Uterus (tissue), 4 donors: ENCODE measurements around the gene MNS1. TPM values are rescaled to one million over a fixed set of nuclear protein-coding genes. Genes with fewer than 3 reads are reported as not detected.

Experiments used
- DNase-seq, 2 donors: peaks; one replicate each; pipeline ENCODE4 v3.0.0-alpha.2; 2019 to 2020
- H3K27ac ChIP-seq, 2 donors: fragments of 200-600 bp; sonication (generic); 1 replicate in 1 of 2; 2 replicates in 1 of 2; pipeline ENCODE4 v1.5.1; 2016 to 2018
- H3K27me3 ChIP-seq, 2 donors: fragments of 200-600 bp; sonication (generic); one replicate each; pipeline ENCODE4 v1.5.1; 2018 to 2019; ENCODE audit warnings: control low read depth in 1 of 2
- H3K36me3 ChIP-seq, 2 donors: fragments of 200-600 bp; sonication (generic); one replicate each; pipeline ENCODE4 v1.5.1; 2019; ENCODE audit warnings: control low read depth in 1 of 2
- H3K4me1 ChIP-seq, 2 donors: fragments of 200-600 bp; sonication (generic); one replicate each; pipeline ENCODE4 v1.5.1; 2018 to 2019; ENCODE audit warnings: control low read depth in 1 of 2
- H3K4me3 ChIP-seq, 2 donors: fragments of 200-600 bp; sonication (generic); 1 replicate in 1 of 2; 2 replicates in 1 of 2; pipeline ENCODE4 v1.5.1; 2018 to 2019; ENCODE audit warnings: mild to moderate bottlenecking in 1 of 2
- H3K9me3 ChIP-seq, 2 donors: fragments of 200-600 bp; sonication (generic); one replicate each; pipeline ENCODE4 v1.5.1; 2019; ENCODE audit warnings: control low read depth in 1 of 2
- POLR2A ChIP-seq, 2 donors: fragments of 450-650 bp; IDR thresholded peaks; one replicate each; pipeline ENCODE4 v1.6.1; 2016; ENCODE audit warnings: antibody characterized with exemption in 2 of 2, mild to moderate bottlenecking in 1 of 2, moderate library complexity in 1 of 2
- intact Hi-C: fragments of 100-400 bp; cut with DNase I; formaldehyde crosslinking; loops from one replicate; pipeline ENCODE4 v1.15.1; 2023; ENCODE audit warnings: low total_unique reads
- total RNA-seq, 4 donors: library from RNA; depleted of rRNA in 3 of 4; stranded (reverse); fragments of >200 nt in 3 of 4; gene quantifications; one replicate each; pipeline versions ENCODE4 v1.1.0 to v1.2.4, GENCODE V29; 2014 to 2023
- TF ChIP-seq, protein P1 (sequence below), 4 experiments: fragments of 200-600 bp in 2 of 4; fragments of 450-650 bp in 2 of 4; sonication (generic) in 2 of 4; IDR thresholded peaks; one replicate each; pipeline ENCODE4 v1.5.1; 2016 to 2019; ENCODE audit warnings: antibody characterized with exemption in 4 of 4, mild to moderate bottlenecking in 2 of 4, moderate library complexity in 1 of 4
- donor health status: DM: yes; HTN: yes; CAD: no.

MNS1 gene
- 1 to 10 TPM in 3 of 4 donors, not detected in 1; 2.3 to 6.7 (median 4.6) TPM for total RNA-seq

- intact Hi-C loops, result no loop called here
- H3K36me3 ChIP-seq, result no peaks in the 10 kb centered on the region
- peak within 1 kb of the TSS; percentile 62 to 72 for H3K4me3 ChIP-seq
- DNase-seq, result peak; percentile 92
- H3K4me1 ChIP-seq, result no peaks in the 10 kb centered on the region
- H3K27me3 ChIP-seq, result no peaks in the 10 kb centered on the region
- TF ChIP-seq, protein P1, sequence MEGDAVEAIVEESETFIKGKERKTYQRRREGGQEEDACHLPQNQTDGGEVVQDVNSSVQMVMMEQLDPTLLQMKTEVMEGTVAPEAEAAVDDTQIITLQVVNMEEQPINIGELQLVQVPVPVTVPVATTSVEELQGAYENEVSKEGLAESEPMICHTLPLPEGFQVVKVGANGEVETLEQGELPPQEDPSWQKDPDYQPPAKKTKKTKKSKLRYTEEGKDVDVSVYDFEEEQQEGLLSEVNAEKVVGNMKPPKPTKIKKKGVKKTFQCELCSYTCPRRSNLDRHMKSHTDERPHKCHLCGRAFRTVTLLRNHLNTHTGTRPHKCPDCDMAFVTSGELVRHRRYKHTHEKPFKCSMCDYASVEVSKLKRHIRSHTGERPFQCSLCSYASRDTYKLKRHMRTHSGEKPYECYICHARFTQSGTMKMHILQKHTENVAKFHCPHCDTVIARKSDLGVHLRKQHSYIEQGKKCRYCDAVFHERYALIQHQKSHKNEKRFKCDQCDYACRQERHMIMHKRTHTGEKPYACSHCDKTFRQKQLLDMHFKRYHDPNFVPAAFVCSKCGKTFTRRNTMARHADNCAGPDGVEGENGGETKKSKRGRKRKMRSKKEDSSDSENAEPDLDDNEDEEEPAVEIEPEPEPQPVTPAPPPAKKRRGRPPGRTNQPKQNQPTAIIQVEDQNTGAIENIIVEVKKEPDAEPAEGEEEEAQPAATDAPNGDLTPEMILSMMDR (IDR thresholded peaks at IDR 0.05), result no peak
- TF ChIP-seq POLR2A (IDR thresholded peaks at IDR 0.05), result no peak
- peak within 1 kb of the TSS; percentile 46 to 50 for H3K27ac ChIP-seq
- no peaks in the 10 kb centered on the region for H3K9me3 ChIP-seq
Measured at GRCh38 chr15:56464893-56465520, at the start of gene MNS1. Gene MNS1 (minus strand): TSS chr15:56465137. CDS start chr15:56464972, 165 bp downstream.

DNA sequence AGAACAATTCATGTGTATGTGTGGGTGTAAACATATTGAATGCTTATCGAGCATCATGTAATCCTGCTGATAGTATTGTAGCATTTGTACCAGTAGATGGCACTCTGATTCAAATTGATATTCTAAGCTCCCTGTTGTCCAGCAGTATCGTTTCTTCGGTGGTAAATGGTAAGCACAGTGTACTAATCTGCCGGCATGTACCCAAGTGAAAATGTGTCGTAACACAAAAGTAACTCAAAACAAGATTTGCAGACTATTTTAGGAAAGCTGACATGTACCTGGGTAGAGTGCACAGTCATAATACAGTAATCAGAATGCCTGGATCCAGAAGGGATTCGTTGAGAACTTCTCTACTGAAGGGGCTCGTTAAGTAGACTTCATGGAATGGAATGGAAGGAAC, 31.7 kb upstream of the MNS1 start:
- Histone ChIP-seq H3K27ac (no peak overlapping the region), H3K4me3 (no peak overlapping the region), H3K36me3 (no peaks in the 10 kb centered on the region), H3K9me3 (no peaks in the 10 kb centered on the region), H3K4me1 (no peaks in the 10 kb centered on the region), H3K27me3 (no peaks in the 10 kb centered on the region)
- DNase-seq, result peak in 1 of 2 donors; percentile 22
- intact Hi-C loops, result loop anchor here (10.0 kb wide), 2 partner anchors 378 to 1028 kb away; no protein-coding TSS in a partner anchor
- no peak for TF ChIP-seq POLR2A (IDR thresholded peaks at IDR 0.05)
- TF ChIP-seq, protein P1 (IDR thresholded peaks at IDR 0.05), result peak; percentile 67 to 80 (median 74)

GRCh38 chr15:56495533-56495932, 30.6 kb upstream of the MNS1 start:
- intact Hi-C loops, result loop anchor here (10.0 kb wide), 2 partner anchors 379 to 1029 kb away; no protein-coding TSS in a partner anchor
- DNase-seq, result no peak
- no peak overlapping the region for H3K4me3 ChIP-seq
- no peak overlapping the region for H3K27ac ChIP-seq
- H3K9me3 ChIP-seq, result no peaks in the 10 kb centered on the region
- no peaks in the 10 kb centered on the region for H3K4me1 ChIP-seq
- no peaks in the 10 kb centered on the region for H3K27me3 ChIP-seq
- no peaks in the 10 kb centered on the region for H3K36me3 ChIP-seq
- no peak for TF ChIP-seq POLR2A (IDR thresholded peaks at IDR 0.05)
- TF ChIP-seq, protein P1 (IDR thresholded peaks at IDR 0.05), result no peak

DNA sequence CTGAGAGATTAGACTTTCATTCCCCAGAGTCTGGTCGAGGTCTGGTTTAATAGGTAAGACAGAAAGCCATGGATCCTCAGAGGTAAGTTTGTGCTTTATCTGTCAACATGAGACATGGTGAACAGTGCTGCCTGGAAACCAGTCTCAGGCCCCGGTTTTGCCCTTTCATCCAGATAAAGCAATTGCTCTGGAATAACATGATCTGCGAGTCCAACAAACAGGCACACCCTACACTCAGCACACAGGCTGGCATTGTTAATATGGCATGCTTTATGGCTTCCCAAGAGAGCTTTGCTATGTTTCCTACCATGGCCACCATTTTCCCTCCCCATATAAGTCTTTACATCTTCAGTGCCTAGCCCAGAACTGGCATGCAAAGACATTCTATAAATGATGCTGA, 30.1 kb upstream of the MNS1 start:
- DNase-seq, result no peak
- H3K4me3 ChIP-seq, result no peak overlapping the region
- TF ChIP-seq POLR2A (IDR thresholded peaks at IDR 0.05), result no peak
- TF ChIP-seq, protein P1 (IDR thresholded peaks at IDR 0.05), result no peak
- H3K9me3 ChIP-seq, result no peaks in the 10 kb centered on the region
- no peaks in the 10 kb centered on the region for H3K36me3 ChIP-seq
- H3K27ac ChIP-seq, result no peak overlapping the region
- no peaks in the 10 kb centered on the region for H3K4me1 ChIP-seq
- intact Hi-C loops, result loop anchor here (10.0 kb wide), 2 partner anchors 380 to 1030 kb away; no protein-coding TSS in a partner anchor
- no peaks in the 10 kb centered on the region for H3K27me3 ChIP-seq

DNA sequence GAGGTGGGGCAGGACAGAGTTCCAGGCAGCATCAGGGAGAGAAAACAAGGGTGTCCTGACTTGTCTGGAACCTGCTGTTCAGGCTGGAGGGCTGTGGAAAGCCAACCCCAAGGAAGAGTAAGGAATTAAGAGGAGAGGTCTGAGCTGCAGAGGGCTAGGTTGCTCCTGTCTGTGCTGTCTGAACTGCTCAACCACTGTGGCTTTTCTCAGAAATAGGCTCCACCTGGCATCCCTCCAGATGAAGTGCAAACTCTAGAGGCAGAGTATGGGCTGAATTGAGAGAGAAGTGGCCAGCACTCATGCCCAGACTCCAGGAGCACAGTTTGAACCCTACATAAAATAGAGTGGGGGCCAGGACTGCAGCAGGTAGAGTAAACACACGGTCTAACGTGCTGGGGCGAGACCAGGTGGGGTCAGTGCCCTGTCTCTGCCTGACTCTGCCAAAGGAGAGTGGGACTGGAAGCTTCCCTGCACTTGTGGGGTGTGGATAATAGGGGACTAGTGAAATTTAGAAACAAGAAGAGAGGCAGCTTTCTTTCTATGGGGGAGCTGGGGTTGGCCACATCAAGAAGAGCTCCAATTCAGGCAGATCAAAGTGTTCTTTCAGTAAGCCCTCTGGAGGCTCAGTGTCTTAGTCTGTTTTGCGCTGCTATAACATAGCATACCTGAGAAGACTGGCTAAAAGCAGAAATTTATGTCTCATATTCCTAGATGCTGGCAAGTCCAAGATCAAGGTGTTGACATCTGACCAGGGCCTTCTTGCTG, 28.0 kb upstream of the MNS1 start:
- TF ChIP-seq, protein P1 (IDR thresholded peaks at IDR 0.05), result no peak
- no peak for TF ChIP-seq POLR2A (IDR thresholded peaks at IDR 0.05)
- no peak for DNase-seq

More for the DNA sequence above, 28.0 kb upstream of the MNS1 start:
- intact Hi-C loops, result loop anchor here (10.0 kb wide), 2 partner anchors 382 to 1032 kb away; no protein-coding TSS in a partner anchor
- Histone ChIP-seq H3K27ac (no peak overlapping the region), H3K36me3 (no peaks in the 10 kb centered on the region), H3K4me3 (no peak overlapping the region), H3K27me3 (no peaks in the 10 kb centered on the region), H3K9me3 (no peaks in the 10 kb centered on the region), H3K4me1 (no peaks in the 10 kb centered on the region)
